DMS53 treated with DMSO at 0.1 percent for 48 hours (cell line): ENCODE measurements around the gene ZPLD1.
A peak's percentile ranks its signal among the peaks of the same experiment; 100 is the strongest.

Experiments
- DNase-seq: peaks from one replicate; lab custom pipeline; 2025; ENCODE audit not compliant: unreplicated experiment; lab: John Stamatoyannopoulos, UW

The ZPLD1 gene

GRCh38 chr3:102464261-102464660, 29.4 kb downstream of the ZPLD1 start:
- no peak for DNase-seq

GRCh38 chr3:102466001-102466400, 31.2 kb downstream of the ZPLD1 start:
- no peak for DNase-seq

- no peak for DNase-seq
Observed at GRCh38 chr3:102470066-102470465, 35.3 kb downstream of the ZPLD1 start.

GRCh38 chr3:102471001-102471400, 36.2 kb downstream of the ZPLD1 start:
- DNase-seq, result no peak

DNA sequence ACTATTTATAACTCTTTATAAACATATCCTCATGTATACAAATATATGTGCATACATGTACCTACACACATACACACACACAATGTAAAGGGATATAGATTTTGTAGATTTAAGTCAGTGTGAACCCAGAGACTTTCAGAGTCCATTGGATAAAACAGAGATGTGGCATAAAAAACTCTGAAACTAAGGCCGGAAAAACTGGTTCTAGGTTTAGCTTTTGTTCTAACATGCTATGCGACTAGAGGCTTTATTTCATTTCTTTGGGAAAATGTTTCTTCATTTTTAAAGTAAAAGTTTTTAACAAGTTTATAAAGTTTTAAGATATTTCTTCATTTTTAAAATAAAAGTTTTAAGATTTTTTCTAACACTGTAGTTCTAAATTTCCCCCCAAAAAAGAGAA, 36.7 kb downstream of the ZPLD1 start:
- DNase-seq, result no peak

DNA sequence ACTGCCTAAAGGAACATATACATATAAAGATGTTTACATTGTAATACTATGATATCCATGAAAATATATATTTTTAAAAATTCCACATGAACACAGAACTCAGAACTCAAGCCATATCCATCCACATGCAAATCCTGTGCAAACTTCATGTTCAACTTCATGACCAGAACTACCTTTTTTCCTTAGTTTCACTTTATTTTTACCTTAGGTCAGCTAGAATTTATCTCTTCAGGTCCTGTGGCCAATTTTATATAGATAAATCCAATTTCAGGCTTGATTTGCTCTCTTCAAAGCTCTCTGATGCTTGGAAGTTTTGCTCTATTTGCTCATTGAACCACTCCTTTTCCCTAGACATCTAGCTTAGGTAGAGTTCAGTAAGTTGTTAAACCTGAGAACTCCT, 38.8 kb downstream of the ZPLD1 start:
- no peak for DNase-seq

- DNase-seq, result no peak
Observed at GRCh38 chr3:102474207-102474606, 39.4 kb downstream of the ZPLD1 start.

- no peak for DNase-seq
Observed at GRCh38 chr3:102476198-102476597, 41.4 kb downstream of the ZPLD1 start.

DNA sequence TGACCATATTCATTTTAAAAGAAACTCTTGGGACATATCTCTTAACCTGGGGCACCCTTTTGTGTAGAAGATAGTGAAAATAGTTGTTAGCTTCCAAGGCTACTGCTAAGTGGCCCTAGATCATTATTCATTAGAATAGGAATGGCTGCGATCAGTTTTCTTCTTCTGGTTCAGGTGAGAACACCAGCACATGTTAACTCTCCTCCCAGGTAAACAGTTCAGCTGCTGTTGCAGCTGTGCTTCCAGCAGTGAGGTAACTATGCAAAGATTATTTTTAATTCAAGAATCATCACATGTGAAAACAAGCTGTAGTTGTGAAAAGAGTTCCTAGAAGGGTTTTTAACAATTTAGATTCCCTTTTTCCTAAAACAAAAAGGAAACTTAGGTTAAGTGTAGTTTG, 43.3 kb downstream of the ZPLD1 start:
- peak; percentile 36 for DNase-seq

GRCh38 chr3:102480139-102480538, 45.3 kb downstream of the ZPLD1 start:
- DNase-seq, result no peak

DNA sequence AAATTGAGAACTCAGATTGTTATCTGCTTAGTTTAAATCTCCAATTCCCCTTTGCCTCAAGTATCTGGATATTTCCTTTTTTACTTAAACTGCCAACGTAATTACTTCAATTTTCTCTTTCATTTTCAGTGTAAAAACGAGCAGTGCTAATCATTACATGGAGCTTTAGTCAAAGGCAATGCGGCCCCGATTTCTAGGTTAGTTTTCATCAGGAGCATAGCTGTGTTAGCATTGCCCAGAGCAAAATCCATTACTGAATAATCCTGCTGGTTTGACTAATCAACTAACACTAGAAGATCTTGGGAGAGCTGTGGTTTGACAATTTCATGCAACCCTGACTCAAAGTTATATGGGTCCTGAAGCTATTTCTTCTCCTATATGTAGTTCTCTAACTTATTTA, 46.2 kb downstream of the ZPLD1 start:
- DNase-seq, result no peak

DNA sequence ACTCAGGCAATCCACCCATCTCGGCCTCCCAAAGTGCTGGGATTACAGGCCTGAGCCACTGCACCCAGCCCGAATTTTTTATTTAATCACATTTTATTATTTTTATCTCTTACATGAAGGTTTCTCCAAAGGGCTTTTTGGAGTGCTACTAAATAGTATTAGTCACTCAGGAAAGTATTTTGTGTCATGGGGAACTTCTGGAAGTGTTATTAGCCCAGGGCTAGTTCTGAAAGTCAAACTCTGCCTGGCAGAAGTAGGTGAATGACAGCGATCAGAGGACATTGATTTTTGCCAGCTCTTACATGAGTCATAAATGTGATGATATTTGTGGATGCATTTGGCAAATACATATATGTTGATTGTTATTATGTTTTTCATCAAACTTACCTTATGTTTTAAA, 48.7 kb downstream of the ZPLD1 start:
- DNase-seq, result no peak

DNA sequence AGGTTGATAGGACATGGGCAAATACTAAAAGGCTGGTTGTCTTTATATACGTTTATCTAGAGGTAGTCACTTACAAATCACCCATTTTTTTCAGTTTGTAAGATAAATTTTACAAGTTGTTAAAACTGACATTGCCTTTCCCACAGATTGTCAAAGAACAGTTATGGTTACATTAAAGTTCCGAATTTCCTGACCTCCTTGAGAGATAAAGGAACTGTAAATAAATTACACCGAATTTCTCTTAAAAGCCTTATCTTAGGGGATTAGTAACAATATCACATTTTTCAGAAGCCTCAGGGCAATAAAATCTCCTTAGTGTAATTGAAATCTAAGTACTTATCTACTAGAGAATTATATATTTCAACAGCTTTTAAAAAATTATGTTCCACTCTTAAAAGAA, 49.5 kb downstream of the ZPLD1 start:
- DNase-seq, result no peak

GRCh38 chr3:102485701-102486100, 50.9 kb downstream of the ZPLD1 start:
- DNase-seq, result no peak

GRCh38 chr3:102488331-102488730, 53.5 kb downstream of the ZPLD1 start:
- no peak for DNase-seq

DNA sequence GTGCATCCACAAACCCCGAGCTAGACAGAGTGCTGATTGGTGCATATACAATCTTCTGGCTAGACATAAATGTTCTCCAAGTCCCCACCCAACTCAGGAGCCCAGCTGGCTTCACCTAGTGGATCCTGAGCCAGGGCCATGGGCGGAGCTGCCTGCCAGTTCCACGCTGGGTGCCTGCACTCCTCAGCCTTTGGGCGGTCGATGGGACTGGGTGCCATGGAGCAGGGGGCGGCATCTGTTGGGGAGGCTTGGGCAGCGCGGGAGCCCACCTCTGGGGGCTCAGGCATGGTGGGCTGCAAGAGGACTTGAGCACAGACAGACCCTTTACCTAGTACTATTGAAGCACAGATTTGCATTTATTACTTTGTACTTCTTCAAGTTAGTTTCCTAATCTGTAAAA, 57.5 kb downstream of the ZPLD1 start:
- DNase-seq, result no peak

GRCh38 chr3:102497571-102497970, 62.8 kb downstream of the ZPLD1 start:
- DNase-seq, result no peak

DNA sequence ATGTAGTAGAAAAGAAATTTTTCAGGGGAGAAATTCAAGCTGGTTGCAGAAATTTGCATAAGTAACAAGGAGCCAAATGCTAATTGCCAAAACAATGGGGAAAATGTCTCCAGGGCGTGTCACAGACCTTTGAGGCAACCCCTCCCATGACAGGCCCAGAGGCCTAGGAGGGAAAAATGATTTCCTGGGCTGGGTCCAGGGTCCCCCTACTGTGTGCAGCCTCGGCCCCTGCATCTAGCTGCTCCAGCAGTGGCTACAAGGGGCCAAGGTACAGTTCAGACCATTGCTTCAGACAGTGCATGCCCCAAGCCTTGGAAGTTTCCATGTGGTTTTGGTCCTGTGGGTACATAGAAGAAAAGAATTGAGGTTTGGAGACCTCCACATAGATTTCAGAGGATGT, 70.7 kb downstream of the ZPLD1 start:
- DNase-seq, result no peak

- no peak for DNase-seq
Observed at GRCh38 chr3:102510663-102511062, 75.8 kb downstream of the ZPLD1 start.

DNA sequence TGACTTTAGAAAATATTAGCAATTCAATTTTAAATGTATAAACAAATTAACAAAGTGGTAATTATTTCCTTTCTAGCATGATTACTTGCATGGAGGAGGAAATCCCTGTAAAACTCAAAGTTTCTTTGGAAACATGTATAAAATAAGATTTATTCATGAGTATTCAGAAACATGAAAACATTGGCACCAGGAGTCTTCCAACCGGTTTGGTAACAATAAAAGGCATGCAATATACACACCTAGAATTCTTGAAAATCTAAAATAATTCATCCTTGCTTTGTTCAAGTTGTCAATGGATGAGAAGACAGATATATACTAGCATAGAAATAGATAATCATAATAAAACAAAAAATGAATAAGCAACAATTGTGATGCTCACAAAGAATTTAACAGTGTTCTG, 76.4 kb downstream of the ZPLD1 start:
- DNase-seq, result no peak

DNA sequence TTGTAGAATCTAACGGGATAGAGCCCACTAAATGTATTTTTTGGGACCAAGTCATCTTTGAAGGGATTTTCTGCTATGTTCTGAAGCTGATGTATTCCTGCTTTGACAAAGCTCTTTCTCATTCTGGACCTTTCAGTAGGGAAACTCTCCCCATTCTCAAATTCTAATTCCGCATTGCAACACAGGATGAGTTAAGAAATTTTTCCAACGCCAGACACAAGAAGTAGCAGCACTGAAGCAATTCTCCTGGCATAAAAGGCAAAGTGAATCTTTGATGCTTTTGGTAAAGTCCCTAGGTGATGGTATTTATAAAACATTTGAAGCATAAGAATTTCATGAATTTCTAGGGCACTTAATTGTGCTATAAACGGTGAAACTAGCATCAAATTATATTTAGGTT, 76.8 kb downstream of the ZPLD1 start:
- DNase-seq, result no peak

DNA sequence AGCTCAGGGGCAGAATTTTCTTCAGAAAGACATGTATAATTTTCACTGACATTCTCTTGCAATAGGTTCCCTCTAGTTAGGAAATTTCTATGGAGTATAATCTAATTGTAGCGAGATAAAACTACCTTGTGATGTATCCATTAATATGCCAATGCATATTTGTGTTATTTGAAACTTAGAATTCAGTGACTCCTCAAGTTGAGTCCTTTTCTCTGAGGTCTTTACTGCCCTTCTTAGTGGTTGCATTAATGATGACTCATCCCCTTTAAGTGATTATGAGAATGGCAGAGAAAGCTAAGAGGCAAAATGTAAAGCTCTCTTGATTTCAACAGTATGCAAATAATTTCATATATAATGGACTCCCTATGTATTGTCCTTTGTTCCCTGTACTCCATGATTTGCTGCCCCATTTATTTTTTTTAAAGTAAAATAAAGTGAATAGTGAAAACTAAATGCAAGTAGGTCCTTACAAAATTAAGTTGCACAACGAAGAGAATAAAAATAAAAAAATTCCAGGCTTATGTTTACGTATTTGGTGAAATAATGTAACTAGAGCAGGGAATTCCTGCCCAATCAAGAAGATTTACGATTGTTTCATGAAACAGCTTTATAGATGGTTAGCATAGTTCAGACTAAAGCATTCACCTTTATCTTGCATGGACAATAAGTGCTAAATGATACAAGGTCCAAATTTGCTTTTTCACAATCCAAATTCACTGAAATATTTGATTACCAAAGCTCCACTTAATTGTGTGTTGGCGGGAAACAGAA, 78.1 kb downstream of the ZPLD1 start:
- no peak for DNase-seq

- DNase-seq, result no peak
Observed at GRCh38 chr3:102514241-102514640, 79.4 kb downstream of the ZPLD1 start.
